ENCODE data around the gene MRFAP1.

DNA sequence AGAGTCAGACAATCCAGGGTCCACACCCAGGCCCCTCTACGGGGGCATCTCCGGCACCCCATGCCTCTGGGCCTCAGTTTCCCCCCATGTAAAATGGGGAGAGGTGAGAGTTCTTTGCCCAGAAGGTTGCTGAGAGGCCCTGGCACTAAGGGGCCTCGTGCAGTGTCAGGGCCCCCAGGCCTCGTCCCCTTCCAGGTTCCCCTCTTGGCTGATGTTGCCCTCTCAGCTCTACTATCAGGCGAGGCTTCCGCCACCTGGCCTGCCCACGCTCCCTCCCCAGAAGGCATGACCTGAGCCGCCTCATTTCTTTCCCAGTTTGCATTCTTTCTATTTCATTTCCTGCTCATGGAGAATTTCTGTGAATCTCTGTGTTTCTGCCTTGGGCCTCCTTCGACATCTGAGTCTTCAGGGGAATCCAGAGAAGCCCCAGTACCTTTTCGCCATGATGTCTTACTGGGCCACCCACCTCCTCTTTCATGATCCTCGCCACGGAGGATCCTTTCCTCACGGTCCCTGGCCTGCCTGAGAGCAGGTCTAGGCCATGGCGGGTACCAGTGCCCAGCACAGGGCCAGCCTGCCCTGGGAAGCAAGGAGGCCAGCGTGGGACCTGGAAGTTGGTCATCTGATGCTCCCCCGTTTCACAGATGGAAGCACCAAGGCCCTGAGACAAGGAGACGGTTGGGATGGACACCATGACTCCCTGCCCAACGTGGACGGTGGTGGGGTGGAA lies 21.9 kb upstream of the MRFAP1 start:
- TF ChIP-seq CTCF (conservative IDR thresholded peaks at IDR 0.05) (no peak), ZFX (IDR thresholded peaks at IDR 0.05) (no peak)
